Measurements from ENCODE around the gene CDH13. TPM values are rescaled to one million over a fixed set of nuclear protein-coding genes. Genes with fewer than 3 reads are reported as not detected.

Gene CDH13
- total and polyA plus RNA-seq, 8 donors, result 0.12 to 21.4 (median 1.7) TPM; not detected in 1

- DNase-seq, result no peak
- Histone ChIP-seq H3K9me3 (no peaks in the 10 kb centered on the region), H3K4me3 (no peak overlapping the region), H3K27ac (no peak overlapping the region), H3K4me1 (peaks cover 0 to 5% (median 0%) of the 10 kb centered on the region in 4 donors), H3K36me3 (no peaks in the 10 kb centered on the region), H3K27me3 (peaks cover 0 to 12% (median 0%) of the 10 kb centered on the region in 3 donors)
- intact Hi-C loops (cut with DNase I; ENCODE audit: low total_unique reads), result no loop called here
- TF ChIP-seq EP300 (IDR thresholded peaks at IDR 0.05) (no peak), POLR2A (IDR thresholded peaks at IDR 0.05) (no peak), POLR2AphosphoS5 (IDR thresholded peaks at IDR 0.05) (no peak), CTCF (IDR thresholded peaks at IDR 0.05) (no peak)
- WGBS, 5 donors, result 86 to 94% (median 92%) methylated on average over 2 of the region's 2 CpGs
Measured at GRCh38 chr16:82657239-82657638, 30.5 kb downstream of the CDH13 start.

GRCh38 chr16:82657786-82658185 is 31.0 kb downstream of the CDH13 start:
- Histone ChIP-seq H3K27me3 (peaks cover 0 to 12% (median 0%) of the 10 kb centered on the region in 3 donors), H3K4me3 (no peak overlapping the region), H3K4me1 (peaks cover 0 to 3% (median 0%) of the 10 kb centered on the region in 4 donors), H3K27ac (no peak overlapping the region), H3K36me3 (no peaks in the 10 kb centered on the region), H3K9me3 (no peaks in the 10 kb centered on the region)
- 12 to 45% (median 30%) methylated on average over 1 of the region's 1 CpG for WGBS, 5 donors
- intact Hi-C loops (cut with DNase I; ENCODE audit: low total_unique reads), result no loop called here
- no peak for DNase-seq
- TF ChIP-seq POLR2AphosphoS5 (IDR thresholded peaks at IDR 0.05) (no peak), POLR2A (IDR thresholded peaks at IDR 0.05) (no peak), CTCF (IDR thresholded peaks at IDR 0.05) (no peak), EP300 (IDR thresholded peaks at IDR 0.05) (no peak)

GRCh38 chr16:82658796-82659195 is 32.0 kb downstream of the CDH13 start:
- H3K27me3 ChIP-seq, result peaks cover 0 to 12% (median 0%) of the 10 kb centered on the region in 3 donors
- no peak overlapping the region for H3K4me3 ChIP-seq
- no peak for TF ChIP-seq POLR2AphosphoS5 (IDR thresholded peaks at IDR 0.05)
- TF ChIP-seq CTCF (IDR thresholded peaks at IDR 0.05), result no peak
- TF ChIP-seq EP300 (IDR thresholded peaks at IDR 0.05), result no peak
- no peak for TF ChIP-seq POLR2A (IDR thresholded peaks at IDR 0.05)
- peaks cover 0 to 2% (median 0%) of the 10 kb centered on the region in 4 donors for H3K4me1 ChIP-seq
- 86 to 97% (median 90%) methylated on average over 2 of the region's 2 CpGs for WGBS, 5 donors
- H3K36me3 ChIP-seq, result no peaks in the 10 kb centered on the region
- no peak for DNase-seq
- H3K9me3 ChIP-seq, result no peaks in the 10 kb centered on the region
- intact Hi-C loops (cut with DNase I; ENCODE audit: low total_unique reads), result no loop called here
- no peak overlapping the region for H3K27ac ChIP-seq

GRCh38 chr16:82660075-82660645 is 33.4 kb downstream of the CDH13 start:
- H3K27ac ChIP-seq, result no peak overlapping the region
- H3K4me3 ChIP-seq, result no peak overlapping the region
- no peaks in the 10 kb centered on the region for H3K9me3 ChIP-seq
- no peak for DNase-seq
- no peaks in the 10 kb centered on the region for H3K36me3 ChIP-seq
- TF ChIP-seq POLR2A (IDR thresholded peaks at IDR 0.05) (no peak), EP300 (IDR thresholded peaks at IDR 0.05) (no peak), POLR2AphosphoS5 (IDR thresholded peaks at IDR 0.05) (no peak), CTCF (IDR thresholded peaks at IDR 0.05) (no peak)
- H3K27me3 ChIP-seq, result peaks cover 0 to 12% (median 0%) of the 10 kb centered on the region in 3 donors
- intact Hi-C loops (cut with DNase I; ENCODE audit: low total_unique reads), result no loop called here
- H3K4me1 ChIP-seq, result no peaks in the 10 kb centered on the region
- WGBS, 5 donors, result 53 to 60% (median 59%) methylated on average over 8 of the region's 8 CpGs
